Right lung (tissue), 5 donors: ENCODE results near the gene MTRF1L. TPM values are rescaled to one million over a fixed set of nuclear protein-coding genes. Genes with fewer than 3 reads are reported as not detected.
"Not testable (repeated sequence)": the region's sequence is repeated elsewhere in the genome, so short reads cannot be mapped to it uniquely, and the experiment has no call there.

Experiments
- DNase-seq, 2 donors: peaks; one replicate each; pipeline ENCODE4 v3.0.0-alpha.2; 2013
- polyA plus RNA-seq, 5 donors: library from polyadenylated mRNA; unstranded; fragments of 120-200 nt; gene quantifications; one replicate each; pipeline versions ENCODE4 v1.2.1 to v1.2.3, GENCODE V29; 2013; ENCODE audit warnings: inconsistent platforms in 1 of 5, low replicate concordance in 1 of 5; ENCODE audit not compliant: insufficient read length in 5 of 5, insufficient read depth in 1 of 5

MTRF1L gene
- polyA plus RNA-seq, 5 donors, result 14.7 to 28.0 (median 23.2) TPM

DNA sequence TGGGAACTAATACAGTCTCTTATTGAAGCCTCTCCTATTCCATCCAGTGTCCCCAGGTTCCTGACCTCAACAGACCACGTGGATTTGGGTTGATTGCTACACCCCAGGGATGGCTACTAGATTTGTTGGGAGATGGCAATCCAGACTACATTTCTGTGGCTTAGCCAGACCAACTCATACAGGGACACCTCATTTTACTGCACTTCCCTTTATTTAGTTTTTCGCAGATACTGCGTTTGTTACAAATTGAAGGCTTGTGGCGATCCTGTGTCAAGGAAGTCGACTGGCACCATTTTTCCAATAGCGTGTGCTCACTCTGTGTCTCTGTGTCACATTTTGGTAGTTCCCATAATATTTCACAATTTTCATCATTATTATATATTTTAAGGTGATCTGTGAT is 10.3 kb upstream of the MTRF1L start:
- DNase-seq, result no peak

DNA sequence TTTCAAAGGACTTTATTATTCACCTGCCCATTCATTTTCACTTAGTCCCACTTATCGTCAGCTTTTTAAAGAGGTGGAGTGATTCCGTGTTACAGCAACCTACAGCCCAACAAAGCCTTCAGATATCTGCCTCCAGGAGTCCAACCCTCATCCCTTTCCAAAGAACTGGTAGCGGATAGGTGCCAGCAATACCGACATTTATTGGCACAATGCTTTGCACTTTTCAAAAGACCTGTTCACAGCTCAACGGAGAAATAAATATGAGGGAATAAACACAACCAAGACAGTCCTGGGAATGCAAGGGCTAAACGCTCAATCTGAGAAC is 819 bp upstream of the MTRF1L start:
- DNase-seq, result no peak

GRCh38 chr6:153001767-153002612 is 519 bp downstream of the MTRF1L start:
- peak in 1 of 2 donors; percentile 23 for DNase-seq

GRCh38 chr6:153000790-153001189 is 1.7 kb downstream of the MTRF1L start:
- DNase-seq, result not testable (repeated sequence)

DNA sequence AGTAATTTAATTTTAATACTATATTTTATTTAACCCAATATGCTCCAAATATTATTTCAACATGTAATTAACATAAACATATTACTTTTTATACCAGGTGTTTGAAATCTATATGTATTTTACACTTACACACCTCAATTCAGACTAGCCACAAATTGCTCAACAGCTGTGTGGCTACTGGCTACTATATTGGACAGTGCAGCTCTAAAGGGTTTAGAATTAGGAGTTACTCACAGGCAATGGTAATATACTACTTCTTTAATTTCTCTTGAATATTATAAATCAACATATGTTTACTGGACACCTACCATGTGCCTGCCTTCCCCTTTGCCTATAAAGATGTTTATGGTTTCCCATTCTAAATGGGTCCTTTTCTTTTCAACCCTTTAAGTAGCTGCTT is 2.3 kb downstream of the MTRF1L start:
- DNase-seq, result no peak

- DNase-seq, result not testable (repeated sequence)
Observed at GRCh38 chr6:152999538-152999937, 3.0 kb downstream of the MTRF1L start.

- no peak for DNase-seq
Observed at GRCh38 chr6:152993847-152994246, 8.7 kb downstream of the MTRF1L start.

- DNase-seq, result no peak
Observed at GRCh38 chr6:152993431-152993830, 9.1 kb downstream of the MTRF1L start.

- DNase-seq, result no peak
Observed at GRCh38 chr6:152986978-152987377, 15.5 kb downstream of the MTRF1L start.

DNA sequence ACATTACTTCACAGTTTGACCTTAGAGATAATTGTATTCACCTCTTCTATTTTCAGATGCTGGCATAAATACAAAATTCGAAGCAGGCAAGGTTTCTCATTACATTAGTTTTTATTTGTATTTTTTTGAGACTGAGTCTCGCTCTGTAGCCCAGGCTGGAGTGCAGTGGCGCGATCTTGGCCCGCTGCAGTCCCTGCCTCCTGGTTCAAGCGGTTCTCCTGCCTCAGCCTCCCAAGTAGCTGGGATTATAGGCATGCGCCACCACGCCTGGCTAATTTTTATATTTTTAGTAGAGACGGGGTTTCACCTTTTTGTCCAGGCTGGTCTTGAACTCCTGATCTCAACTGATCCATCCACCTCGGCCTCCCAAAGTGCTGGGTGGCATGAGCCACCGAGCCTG is 17.2 kb downstream of the MTRF1L start:
- not testable (repeated sequence) for DNase-seq

- no peak for DNase-seq
Observed at GRCh38 chr6:152984513-152984872, 18.0 kb downstream of the MTRF1L start.

DNA sequence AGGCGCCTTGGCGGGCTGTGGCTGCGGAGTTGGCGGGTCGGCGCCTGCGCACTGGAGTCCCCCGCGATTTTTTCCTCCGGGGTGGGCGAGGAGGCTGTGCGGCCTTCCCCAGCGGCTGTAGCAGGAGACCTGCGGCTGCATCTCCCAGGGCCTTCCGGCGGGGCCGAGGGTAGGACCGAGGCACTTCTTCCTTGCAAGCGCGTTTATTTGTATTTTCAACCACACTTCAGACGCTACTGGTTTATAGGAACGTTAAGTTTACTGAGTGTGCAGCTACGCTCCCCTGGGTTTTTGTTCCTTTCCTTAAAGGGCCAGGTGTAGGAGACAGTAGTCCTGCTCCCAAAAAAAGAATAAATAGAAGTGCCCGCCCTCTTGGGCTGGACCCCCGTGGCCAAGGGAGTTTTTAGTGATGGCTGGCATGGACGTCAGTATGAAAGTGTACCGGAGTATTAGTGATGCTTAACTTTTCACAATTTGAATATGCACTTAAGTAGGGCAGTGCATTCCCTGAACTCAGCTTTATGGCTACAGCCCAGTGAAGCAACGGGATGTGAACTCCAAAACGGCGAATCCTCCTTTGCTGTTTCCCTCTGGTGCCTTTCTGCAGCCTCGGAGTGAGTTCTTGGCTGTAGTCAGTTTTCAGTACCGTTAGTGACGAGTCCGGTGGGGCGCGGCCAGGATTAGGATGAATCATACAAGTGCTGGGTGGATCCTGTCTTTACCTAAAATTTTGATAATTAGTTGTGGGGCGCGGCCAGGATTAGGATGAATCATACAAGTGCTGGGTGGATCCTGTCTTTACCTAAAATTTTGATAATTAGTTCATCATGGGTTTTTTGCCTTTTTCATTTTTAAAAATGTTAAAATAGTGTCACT is 18.6 kb downstream of the MTRF1L start:
- peak in 1 of 2 donors; percentile 59 for DNase-seq

DNA sequence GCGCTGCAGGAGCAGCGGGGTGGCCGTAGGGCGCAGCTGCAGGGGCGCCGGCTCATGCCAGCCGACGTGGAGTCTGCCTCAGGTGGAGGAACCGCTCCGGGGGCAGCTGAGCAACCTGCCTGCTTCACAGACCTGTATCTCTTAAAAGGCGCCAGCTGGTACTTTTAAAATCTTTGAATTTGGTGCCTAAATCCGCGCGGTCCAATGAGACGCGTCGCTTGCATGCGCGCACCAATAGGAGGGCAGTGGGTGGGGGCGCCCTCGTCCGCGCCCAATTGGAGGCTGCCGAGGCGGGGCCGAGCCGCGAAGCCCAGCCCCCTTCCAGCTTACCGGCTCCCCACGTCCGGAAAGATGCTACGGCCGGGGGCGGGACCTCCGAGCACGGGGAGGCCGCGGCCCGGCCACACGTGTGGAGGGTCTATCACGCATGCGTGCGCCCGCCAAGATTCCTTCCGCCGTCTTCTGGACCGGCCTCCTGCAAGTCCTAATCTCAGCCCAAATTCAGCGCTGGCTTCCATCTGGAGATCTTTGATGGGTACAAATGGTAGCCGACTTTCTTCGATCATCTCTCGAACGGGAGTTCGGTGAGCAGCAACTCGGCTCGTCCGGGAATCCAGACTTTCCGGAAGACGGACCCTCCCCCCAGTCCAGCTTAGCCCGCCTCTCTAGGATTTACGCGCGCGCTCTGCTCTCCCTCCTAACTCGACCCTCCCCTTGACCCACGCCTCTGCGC is 19.4 kb downstream of the MTRF1L start, which contains the start of gene FBXO5:
Gene FBXO5 (minus strand): TSS at position 138 of the 733 bp plus-strand sequence. CDS start 82 bp downstream, at position 56.
- peak; percentile 97 to 98 for DNase-seq

- no peak for DNase-seq
Observed at GRCh38 chr6:152981989-152982903, 20.3 kb downstream of the MTRF1L start.

GRCh38 chr6:152981219-152981618 is 21.3 kb downstream of the MTRF1L start:
- DNase-seq, result no peak

DNA sequence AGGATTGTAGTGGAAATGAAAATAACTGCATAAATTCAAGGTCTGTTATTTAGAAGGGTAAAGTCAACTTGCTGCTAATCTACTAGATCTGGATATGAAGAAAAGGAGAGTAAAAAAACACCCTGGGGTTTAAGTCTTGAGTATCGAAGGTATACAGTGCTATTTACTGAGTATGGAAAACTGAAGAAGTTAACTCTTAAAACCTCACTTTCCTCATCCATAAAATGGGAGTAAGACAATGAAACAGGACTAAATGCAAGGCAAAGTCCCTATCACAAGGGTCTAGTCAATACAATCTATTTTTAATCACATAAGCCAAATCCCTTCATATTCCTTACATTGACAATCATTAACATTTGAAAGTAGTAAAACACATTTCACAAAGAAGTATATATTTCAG is 21.9 kb downstream of the MTRF1L start:
- no peak for DNase-seq

DNA sequence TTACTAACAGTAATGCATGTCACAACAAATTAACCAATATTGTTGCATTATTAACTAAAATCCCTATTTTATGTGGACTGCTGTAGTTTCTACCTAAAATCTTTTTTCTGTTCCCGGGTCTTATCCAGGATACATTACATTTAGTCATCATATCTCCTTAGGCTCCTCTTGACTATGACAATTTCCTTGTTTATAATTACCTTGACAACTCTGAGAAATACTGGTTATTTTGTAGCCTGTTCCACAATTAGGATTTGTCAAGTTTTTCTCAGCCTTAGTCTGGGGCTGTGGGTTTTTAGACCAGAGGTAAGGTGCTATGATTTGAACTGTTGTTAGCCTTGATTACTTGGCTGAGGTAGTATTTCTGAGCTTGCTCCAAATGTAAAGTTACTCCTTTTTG is 23.4 kb downstream of the MTRF1L start:
- DNase-seq, result no peak

DNA sequence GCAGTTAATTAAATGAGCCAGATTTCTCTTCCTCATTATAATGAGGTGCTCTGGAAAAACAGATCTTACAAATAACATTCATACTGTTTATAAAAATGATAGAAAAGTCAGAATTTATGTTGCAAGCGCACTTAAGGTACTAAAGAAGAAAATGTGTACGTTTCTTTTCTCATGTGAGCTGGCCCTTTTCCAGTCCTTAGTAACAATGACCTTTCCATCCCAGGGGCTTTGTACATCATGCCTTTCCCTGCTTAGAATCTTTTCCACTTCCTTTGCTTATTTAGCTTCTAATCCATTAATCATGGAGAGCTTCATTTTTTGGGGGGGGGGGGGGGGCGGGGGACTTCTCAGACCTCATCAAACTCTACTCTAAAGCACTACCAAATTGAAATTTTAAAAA is 24.5 kb downstream of the MTRF1L start:
- no peak for DNase-seq

DNA sequence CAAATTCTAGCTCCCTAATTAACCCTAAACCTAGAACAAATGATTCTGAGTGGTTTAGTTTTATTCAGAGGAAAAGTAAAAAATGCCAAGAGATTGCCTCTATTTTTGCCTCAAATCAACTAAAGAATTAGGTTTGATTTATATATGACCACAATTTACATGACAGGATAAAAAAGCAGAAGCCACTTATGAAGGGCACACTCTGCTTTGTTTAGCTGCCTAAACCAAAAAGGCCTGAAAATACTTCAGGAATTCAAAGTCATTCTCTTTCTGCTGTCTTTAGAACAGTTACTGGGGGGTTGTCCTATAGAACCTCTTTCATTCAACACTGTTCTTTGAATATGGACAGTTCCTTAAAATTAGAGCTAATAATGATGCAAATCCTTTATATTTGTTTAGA is 25.0 kb downstream of the MTRF1L start:
- no peak for DNase-seq

DNA sequence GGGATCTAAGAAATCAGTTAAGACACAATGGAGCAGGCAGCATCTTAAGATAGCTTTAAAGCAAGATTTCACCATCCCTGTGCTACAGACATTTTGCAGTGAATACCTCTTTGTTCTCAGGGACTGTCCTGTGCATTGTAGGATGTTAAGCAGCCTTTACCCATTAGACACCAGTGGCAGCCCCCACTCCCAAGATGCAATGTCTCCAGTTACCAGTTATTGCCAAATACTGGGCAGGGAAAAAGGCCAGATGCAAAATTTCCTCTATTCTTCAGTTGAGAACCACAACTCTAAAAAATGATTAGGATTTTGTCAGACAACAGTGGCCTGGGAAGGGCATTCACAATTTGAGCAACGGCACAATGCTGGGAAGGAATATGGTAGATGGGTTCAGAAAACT is 25.8 kb downstream of the MTRF1L start:
- no peak for DNase-seq
